ENCODE results near the gene CHD5. TPM values are rescaled to one million over a fixed set of nuclear protein-coding genes. Genes with fewer than 3 reads are reported as not detected.

CHD5 gene
- polyA plus RNA-seq, 1 experiment: 0.02 TPM

DNA sequence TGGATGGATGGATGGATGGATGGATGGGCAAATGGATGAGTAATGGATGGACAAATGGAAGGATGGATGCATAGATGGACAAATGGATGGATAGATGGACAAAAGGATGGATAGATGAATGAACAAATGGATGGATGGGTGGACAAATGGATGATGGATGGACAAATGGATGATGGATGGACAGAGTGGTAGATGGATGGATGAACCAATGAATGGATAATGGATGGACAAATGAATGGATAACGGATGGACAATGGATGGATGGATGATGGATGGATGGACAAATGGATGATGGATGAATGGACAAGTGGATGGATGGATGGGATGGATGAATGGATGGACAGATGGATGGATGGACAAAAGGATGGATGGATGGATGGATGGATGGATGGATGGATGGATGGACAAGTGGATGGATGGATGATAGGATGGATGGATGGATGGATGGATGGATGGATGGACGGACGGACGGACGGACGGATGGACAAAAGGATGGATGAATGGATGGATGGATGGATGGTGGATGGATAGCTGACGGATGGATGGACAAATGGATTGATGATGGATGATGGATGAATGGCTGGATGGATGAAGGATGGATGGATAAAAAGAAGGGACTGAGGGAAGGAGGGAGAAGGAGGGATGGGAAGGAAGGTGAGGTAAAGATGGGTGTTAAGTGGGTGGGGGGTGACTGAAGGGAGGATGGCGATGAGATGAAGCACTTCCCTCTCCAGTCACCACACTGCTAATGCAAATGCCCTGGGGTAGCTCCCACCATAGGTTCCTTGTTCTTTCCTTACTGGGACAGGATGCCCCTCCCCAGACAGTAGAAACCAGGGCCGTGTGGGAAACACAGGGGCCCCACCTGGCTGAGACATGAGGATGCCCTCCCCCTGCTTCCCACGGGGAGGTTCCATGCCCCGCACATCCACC is 29.8 kb downstream of the CHD5 start:
- Histone ChIP-seq H3K4me3 (ENCODE audit: low read depth, low read length) (no peak overlapping the region), H3K27ac (ENCODE audit: low read depth, low read length) (no peak overlapping the region), H3K9me3 (ENCODE audit: control insufficient read depth, insufficient read depth, low read length) (peaks cover 5% of the 10 kb centered on the region; the same call in 1 of the 2 replicates), H3K27me3 (ENCODE audit: control insufficient read depth, insufficient read depth, low read length) (peaks cover 23% of the 10 kb centered on the region)
- TF ChIP-seq, protein P1, sequence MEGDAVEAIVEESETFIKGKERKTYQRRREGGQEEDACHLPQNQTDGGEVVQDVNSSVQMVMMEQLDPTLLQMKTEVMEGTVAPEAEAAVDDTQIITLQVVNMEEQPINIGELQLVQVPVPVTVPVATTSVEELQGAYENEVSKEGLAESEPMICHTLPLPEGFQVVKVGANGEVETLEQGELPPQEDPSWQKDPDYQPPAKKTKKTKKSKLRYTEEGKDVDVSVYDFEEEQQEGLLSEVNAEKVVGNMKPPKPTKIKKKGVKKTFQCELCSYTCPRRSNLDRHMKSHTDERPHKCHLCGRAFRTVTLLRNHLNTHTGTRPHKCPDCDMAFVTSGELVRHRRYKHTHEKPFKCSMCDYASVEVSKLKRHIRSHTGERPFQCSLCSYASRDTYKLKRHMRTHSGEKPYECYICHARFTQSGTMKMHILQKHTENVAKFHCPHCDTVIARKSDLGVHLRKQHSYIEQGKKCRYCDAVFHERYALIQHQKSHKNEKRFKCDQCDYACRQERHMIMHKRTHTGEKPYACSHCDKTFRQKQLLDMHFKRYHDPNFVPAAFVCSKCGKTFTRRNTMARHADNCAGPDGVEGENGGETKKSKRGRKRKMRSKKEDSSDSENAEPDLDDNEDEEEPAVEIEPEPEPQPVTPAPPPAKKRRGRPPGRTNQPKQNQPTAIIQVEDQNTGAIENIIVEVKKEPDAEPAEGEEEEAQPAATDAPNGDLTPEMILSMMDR (IDR thresholded peaks at IDR 0.05; ENCODE audit: low read depth, low read length): no peak
- ChIA-PET POLR2A (no interaction called here), CTCF (no interaction called here)
- no peak for DNase-seq (ENCODE audit: low read depth, low spot score)

GRCh38 chr1:6149597-6149996 is 30.5 kb downstream of the CHD5 start:
- Histone ChIP-seq H3K27me3 (ENCODE audit: control insufficient read depth, insufficient read depth, low read length) (peaks cover 27% of the 10 kb centered on the region), H3K27ac (ENCODE audit: low read depth, low read length) (no peak overlapping the region)
- CTCF ChIA-PET: no interaction called here

DNA sequence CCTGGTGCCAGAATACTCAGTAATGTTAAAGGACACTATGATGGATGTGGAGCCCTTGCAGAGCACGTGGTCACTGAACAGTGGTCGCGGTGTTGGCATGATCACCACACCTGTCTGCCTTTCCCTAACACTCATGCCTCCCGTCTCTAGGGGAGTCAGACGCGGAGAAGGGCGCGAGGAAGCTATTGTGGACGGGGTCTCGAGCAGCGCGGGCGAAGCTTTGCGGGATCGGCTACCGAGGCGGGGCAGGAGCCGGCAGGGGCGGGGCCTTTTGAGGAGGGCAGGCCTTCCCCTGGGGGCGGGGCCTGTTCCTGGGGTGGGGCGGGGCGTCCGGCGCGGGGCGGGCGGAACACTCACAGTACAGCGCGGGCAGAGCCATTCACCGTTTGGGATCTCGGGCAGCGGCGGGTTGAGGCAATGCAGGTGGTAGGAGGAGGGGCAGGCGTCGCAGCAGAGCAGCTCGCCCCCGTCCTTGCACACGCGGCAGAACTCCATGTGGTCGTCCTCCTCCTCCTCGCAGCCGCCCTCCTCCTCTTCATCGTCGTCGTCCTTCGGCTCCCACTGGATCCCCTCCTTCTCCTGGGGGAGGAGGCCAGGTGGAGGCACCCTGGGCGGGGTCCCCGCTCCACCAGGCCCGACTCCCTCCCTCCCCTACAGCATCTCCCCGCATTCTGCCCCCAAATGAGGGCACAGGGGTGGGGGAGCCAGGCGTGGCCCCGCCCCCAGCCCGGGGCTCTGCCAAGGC is 31.5 kb downstream of the CHD5 start:
- POLR2A ChIA-PET: no interaction called here
- DNase-seq (ENCODE audit: low read depth, low spot score): no peak
- no peak overlapping the region for H3K27ac ChIP-seq (ENCODE audit: low read depth, low read length)
- H3K4me3 ChIP-seq (ENCODE audit: low read depth, low read length): no peak overlapping the region
- TF ChIP-seq, protein P1 (IDR thresholded peaks at IDR 0.05; ENCODE audit: low read depth, low read length): no peak
- H3K27me3 ChIP-seq (ENCODE audit: control insufficient read depth, insufficient read depth, low read length): peaks cover 25% of the 10 kb centered on the region
- H3K9me3 ChIP-seq (ENCODE audit: control insufficient read depth, insufficient read depth, low read length): peaks cover 5% of the 10 kb centered on the region; the same call in 1 of the 2 replicates
- CTCF ChIA-PET: no interaction called here

More at GRCh38 chr1:6149597-6149996, 30.5 kb downstream of the CHD5 start:
- TF ChIP-seq, protein P1 (IDR thresholded peaks at IDR 0.05; ENCODE audit: low read depth, low read length): no peak
- POLR2A ChIA-PET: no interaction called here
- Histone ChIP-seq H3K9me3 (ENCODE audit: control insufficient read depth, insufficient read depth, low read length) (peaks cover 5% of the 10 kb centered on the region; the same call in 1 of the 2 replicates), H3K4me3 (ENCODE audit: low read depth, low read length) (no peak overlapping the region)
- DNase-seq (ENCODE audit: low read depth, low spot score): no peak

DNA sequence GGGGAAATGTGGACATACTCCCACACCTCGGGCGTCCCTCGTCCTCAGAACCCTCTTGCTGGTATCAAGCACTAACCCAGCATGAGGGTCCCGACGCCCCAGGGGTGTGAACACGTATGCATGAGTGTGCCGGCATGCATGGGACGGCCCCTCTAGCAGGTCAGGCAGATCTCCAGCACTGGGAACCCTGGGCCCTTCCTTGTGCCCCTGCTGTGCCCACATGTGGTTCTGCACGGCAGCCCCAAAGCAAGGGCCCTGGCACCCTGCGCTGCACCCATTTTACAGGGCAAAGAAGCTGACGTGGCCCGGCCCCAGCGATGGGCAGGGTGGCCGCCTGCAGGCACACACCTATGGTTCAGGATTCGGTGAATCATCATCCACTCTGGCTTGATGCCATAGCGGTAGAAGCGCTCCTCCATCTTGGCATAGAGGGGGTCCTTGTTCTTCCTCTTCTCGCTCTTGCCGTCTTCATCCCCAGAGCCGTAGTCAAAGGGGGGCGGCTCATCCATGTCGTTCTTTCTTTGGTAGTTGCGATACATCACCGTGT is 34.2 kb downstream of the CHD5 start:
- POLR2A ChIA-PET: no interaction called here

More for the DNA sequence above, 34.2 kb downstream of the CHD5 start:
- CTCF ChIA-PET: no interaction called here
- DNase-seq (ENCODE audit: low read depth, low spot score): no peak
- no peak overlapping the region for H3K27ac ChIP-seq (ENCODE audit: low read depth, low read length)
- H3K4me3 ChIP-seq (ENCODE audit: low read depth, low read length): no peak overlapping the region
- TF ChIP-seq, protein P1 (IDR thresholded peaks at IDR 0.05; ENCODE audit: low read depth, low read length): no peak
- H3K27me3 ChIP-seq (ENCODE audit: control insufficient read depth, insufficient read depth, low read length): peaks cover 24% of the 10 kb centered on the region
- H3K9me3 ChIP-seq (ENCODE audit: control insufficient read depth, insufficient read depth, low read length): peaks cover 5% of the 10 kb centered on the region; the same call in 1 of the 2 replicates

All from AG04450 (cell line).